ENCODE results near the gene ASPSCR1. TPM values are rescaled to one million over a fixed set of nuclear protein-coding genes. Genes with fewer than 3 reads are reported as not detected.

The ASPSCR1 gene
- total and polyA plus RNA-seq, 2 of the 13 experiments (the other 11 are each of a cell fraction or from before 2014, with no cell fraction given): 274 to 314 TPM

- TF ChIP-seq, protein P1, sequence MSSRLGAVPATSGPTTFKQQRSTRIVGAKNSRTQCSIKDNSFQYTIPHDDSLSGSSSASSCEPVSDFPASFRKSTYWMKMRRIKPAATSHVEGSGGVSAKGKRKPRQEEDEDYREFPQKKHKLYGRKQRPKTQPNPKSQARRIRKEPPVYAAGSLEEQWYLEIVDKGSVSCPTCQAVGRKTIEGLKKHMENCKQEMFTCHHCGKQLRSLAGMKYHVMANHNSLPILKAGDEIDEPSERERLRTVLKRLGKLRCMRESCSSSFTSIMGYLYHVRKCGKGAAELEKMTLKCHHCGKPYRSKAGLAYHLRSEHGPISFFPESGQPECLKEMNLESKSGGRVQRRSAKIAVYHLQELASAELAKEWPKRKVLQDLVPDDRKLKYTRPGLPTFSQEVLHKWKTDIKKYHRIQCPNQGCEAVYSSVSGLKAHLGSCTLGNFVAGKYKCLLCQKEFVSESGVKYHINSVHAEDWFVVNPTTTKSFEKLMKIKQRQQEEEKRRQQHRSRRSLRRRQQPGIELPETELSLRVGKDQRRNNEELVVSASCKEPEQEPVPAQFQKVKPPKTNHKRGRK (CRISPR knock-in tag; IDR thresholded peaks at IDR 0.05): no peak; the same call in 1 of the 2 replicates
- TF ChIP-seq TRIM24 (CRISPR knock-in tag; IDR thresholded peaks at IDR 0.05) (no peak), NFKB2 (CRISPR knock-in tag; IDR thresholded peaks at IDR 0.05; ENCODE audit: borderline replicate concordance) (peak; percentile 96), KDM5A (IDR thresholded peaks at IDR 0.05; ENCODE audit: borderline replicate concordance, low read length) (peak; percentile 72; the same call in 1 of the 2 replicates), RARA (CRISPR knock-in tag; IDR thresholded peaks at IDR 0.05) (peak; percentile 65), ZFP62 (CRISPR knock-in tag; IDR thresholded peaks at IDR 0.05) (no peak; the same call in 1 of the 2 replicates), ZSCAN22 (CRISPR knock-in tag; IDR thresholded peaks at IDR 0.05) (no peak), FOXO4 (CRISPR knock-in tag; conservative IDR thresholded peaks at IDR 0.05) (no peak), ZNF230 (CRISPR knock-in tag; IDR thresholded peaks at IDR 0.05) (peak; percentile 74; the same call in 1 of the 2 replicates), HMGA1 (CRISPR knock-in tag; conservative IDR thresholded peaks at IDR 0.05) (no peak), NFKBIZ (CRISPR knock-in tag; IDR thresholded peaks at IDR 0.05) (peak; percentile 76), POGZ (CRISPR knock-in tag; IDR thresholded peaks at IDR 0.05) (no peak), ZSCAN29 (CRISPR knock-in tag; conservative IDR thresholded peaks at IDR 0.05) (no peak), ZNF879 (CRISPR knock-in tag; IDR thresholded peaks at IDR 0.05) (no peak), SPEN (CRISPR knock-in tag; IDR thresholded peaks at IDR 0.05; ENCODE audit: low read depth) (peak; percentile 55), PTBP1 (IDR thresholded peaks at IDR 0.05; ENCODE audit: low read depth, low read length, poor library complexity, severe bottlenecking) (peak; percentile 84), CCAR2 (optimal IDR thresholded peaks at IDR 0.05; ENCODE audit: low read depth, low read length) (peak; percentile 10), ZNF678 (CRISPR knock-in tag; IDR thresholded peaks at IDR 0.05) (no peak; the same call in none of the 2 replicates), ZNF431 (CRISPR knock-in tag; IDR thresholded peaks at IDR 0.05; ENCODE audit: borderline replicate concordance, low read depth) (peak; percentile 92), THAP11 (CRISPR knock-in tag; IDR thresholded peaks at IDR 0.05) (peak; percentile 73; the same call in 1 of the 2 replicates), RBM39 (IDR thresholded peaks at IDR 0.05; ENCODE audit: low read depth, low read length, poor library complexity, severe bottlenecking) (peak; percentile 78), ZNF382 (CRISPR knock-in tag; IDR thresholded peaks at IDR 0.05; ENCODE audit: borderline replicate concordance) (no peak), ZNF143 (CRISPR knock-in tag; IDR thresholded peaks at IDR 0.05) (peak; percentile 51)
- TF ChIP-seq, protein P2, sequence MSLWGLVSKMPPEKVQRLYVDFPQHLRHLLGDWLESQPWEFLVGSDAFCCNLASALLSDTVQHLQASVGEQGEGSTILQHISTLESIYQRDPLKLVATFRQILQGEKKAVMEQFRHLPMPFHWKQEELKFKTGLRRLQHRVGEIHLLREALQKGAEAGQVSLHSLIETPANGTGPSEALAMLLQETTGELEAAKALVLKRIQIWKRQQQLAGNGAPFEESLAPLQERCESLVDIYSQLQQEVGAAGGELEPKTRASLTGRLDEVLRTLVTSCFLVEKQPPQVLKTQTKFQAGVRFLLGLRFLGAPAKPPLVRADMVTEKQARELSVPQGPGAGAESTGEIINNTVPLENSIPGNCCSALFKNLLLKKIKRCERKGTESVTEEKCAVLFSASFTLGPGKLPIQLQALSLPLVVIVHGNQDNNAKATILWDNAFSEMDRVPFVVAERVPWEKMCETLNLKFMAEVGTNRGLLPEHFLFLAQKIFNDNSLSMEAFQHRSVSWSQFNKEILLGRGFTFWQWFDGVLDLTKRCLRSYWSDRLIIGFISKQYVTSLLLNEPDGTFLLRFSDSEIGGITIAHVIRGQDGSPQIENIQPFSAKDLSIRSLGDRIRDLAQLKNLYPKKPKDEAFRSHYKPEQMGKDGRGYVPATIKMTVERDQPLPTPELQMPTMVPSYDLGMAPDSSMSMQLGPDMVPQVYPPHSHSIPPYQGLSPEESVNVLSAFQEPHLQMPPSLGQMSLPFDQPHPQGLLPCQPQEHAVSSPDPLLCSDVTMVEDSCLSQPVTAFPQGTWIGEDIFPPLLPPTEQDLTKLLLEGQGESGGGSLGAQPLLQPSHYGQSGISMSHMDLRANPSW (CRISPR knock-in tag; IDR thresholded peaks at IDR 0.05; ENCODE audit: borderline replicate concordance): peak; percentile 35; the same call in 1 of the 2 replicates
These were observed 14.4 kb downstream of the ASPSCR1 start (continued) for GRCh38 chr17:81991684-81992305.
